GM20431 (cell line): ENCODE results near the gene TSPAN8.
"Not testable (repeated sequence)": the region's sequence is repeated elsewhere in the genome, so short reads cannot be mapped to it uniquely, and the experiment has no call there.

Experiments
- in situ Hi-C: fragments of 300-500 bp; cut with MseI, MboI; formaldehyde crosslinking; loops from one replicate; pipeline ENCODE4 v1.15.0; 2020; ENCODE audit warnings: low sequenced_read_pairs; ENCODE audit not compliant: unreplicated experiment

TSPAN8 gene

DNA sequence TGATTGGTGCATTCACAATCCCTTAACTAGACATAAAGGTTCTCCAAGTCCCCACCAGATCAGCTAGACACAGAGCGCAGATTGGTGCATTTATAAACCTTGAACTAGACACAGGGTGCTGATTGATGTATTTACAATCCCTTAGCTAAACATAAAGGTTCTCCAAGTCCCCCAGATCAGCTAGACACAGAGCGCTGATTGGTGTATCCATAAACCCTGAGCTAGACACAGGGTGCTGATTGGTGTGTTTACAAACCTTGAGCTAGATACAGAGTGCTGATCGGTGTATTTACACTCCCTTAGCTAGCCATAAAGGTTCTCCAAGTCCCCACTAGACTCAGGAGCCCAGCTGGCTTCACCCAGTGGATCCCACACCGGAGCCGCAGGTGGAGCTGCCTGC lies 8.0 kb upstream of the TSPAN8 start:
- in situ Hi-C loops = not testable (repeated sequence)

DNA sequence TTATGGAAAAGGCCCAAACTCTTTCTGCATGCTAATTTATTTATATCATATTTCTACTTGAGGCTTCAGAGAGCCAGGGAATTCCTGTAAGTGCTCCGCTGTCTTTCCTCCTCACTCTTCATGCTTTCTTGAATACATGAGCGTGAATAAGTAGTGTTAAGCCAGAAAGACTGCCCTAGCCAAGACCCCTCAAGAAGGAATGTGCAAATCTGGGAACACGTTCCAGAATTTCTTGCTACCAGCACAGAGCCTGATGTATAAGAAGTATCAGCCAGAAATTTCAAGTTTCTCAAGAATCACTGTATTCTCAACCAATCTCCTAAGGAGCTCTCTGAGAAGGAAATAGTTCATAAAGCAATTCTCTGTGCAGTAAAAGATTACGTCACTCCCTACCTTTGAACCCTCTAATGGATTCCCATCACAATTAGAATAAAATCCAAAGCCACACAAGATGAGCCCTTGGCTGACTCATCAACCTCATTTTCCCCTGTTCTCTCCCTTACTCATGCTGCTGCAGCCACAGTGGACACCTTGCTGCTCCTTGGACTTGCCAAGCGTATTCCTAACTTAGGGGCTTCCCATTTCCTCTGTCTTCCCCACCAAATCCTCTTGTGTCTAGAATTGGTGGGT lies 6.9 kb upstream of the TSPAN8 start:
- in situ Hi-C loops = no loop called here

DNA sequence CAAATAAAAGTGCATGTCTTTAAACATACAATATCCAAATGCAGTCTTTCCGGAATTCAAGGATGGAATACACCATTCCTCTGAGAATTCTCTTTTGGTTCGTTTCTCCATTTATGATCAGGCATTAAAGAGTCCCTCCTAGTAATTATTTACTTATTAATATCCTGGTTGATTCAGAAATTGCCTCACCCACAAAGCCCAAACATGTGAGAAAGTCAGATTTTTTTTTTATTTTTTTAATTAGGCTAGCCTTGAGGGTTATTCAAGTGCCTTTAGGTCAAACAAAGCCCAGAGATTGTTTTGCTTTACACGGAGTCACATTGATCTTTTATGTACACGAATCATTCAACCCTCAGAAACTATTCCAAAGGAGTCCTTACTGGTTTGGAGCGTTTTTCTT lies 6.4 kb upstream of the TSPAN8 start:
- in situ Hi-C loops = no loop called here

DNA sequence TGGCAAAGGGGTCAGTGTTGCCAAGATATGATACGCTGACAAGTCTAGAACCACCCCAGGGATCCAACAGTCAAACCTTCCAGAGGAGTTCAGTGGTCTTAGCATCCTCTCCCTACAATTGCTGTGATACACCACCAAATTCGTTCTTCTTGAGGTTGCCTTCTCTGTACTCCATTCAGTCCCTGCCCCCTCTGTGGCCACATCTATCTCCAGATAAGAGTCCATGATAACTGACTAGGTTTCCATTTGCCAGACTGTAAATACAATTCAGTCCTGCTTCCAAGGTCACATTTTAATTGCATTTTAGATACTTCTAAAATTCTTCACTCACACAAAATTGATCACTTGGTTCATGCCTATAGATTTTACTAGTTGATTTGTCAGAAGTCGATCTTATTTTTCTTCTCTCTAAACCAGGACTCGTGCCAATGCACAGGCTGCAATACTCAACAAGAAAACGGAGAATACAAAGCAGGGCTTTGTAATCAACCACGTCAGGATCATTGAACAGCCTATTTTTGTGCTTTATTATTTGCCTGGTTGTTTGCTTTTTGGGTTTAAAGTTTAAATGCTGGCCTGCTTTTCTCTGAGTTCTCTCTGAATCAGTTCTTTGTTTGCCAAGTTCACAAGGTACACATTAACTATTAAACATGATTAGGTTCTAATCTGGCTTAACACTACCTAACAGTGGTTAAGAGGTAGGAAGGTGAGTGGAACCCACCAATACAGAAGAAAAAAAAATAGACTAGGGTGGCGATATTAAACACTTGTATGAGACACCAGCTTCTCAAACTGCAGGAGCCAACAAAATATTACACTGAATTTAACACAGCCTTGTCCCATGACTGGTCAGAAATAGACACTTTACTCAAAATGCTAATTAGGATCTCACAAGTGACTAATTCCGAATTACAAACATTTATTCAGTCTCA lies 5.3 kb upstream of the TSPAN8 start:
- in situ Hi-C loops = no loop called here

DNA sequence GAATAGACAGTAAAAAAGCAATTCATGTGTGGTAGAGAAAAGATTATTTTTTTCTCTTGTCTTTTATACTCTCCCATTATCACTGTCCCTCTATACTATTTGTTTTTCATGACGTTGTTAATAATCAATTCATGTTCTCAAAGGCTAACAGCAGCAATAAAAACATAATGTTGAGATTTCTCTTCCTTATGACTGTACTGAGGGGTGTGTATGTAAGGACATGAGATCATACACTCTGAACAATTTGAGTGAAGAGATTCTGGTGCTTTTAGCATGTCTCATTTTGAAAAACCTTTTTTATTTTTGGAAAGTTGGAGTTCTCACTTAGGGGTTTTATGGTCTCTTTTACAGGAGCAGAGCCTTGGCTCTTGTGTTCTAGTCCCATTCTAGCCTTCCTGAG lies 3.8 kb upstream of the TSPAN8 start:
- in situ Hi-C loops = no loop called here

DNA sequence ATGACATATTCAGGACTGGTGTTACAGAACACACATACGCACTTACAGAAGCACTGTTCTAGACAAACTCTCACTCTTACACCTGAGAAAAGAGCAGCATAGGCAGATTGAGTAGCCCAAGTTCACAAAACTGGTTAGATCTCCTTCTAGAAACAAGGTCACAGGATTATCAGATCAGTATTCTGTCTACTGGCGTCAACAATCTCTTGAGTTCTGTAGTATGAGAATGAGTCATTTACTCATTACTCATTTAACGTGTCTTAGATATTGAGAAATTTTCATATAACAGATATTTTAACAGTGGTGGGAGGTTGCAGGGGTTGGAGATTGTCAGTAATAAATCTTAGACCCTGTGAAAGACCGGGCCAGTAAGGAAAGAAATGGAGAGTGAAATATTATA lies 2.8 kb upstream of the TSPAN8 start:
- in situ Hi-C loops = no loop called here

DNA sequence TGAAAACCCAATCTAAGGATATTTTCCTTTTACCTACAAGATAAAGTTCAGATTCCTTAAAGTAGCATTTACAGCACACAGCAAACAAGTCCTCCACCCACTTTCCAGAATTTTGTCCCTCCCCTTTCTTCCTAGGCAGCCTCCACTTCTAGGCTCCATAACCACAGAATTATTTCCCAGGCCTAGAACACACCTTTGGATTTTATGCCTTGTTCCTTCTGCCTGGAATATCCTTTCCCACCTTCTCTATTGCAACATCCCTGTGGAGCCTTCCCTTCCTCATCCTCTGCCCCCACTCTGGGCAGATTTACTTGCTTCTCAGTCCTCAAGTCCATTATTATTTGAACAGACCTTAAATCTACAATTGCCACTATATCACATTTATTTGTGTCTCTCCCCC lies 2.1 kb upstream of the TSPAN8 start:
- in situ Hi-C loops = no loop called here

DNA sequence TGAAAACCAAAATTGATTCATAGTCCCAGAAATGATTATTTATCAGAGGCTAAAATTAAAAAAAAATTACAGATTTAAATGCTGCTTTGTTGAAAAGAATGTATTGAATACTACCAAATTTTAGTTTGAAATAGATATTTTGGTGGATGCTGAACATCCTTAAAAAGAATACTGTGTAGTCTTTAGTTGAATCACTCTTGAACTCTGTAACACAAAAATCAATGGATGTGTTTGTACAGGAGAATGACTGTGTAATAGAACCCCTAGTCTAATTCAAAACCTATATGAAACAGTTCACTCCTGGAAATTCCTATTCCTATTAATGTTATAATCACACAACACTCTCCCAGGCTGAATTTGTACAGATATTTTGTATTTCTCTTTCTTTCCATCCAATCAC lies 1.5 kb upstream of the TSPAN8 start:
- in situ Hi-C loops = no loop called here

DNA sequence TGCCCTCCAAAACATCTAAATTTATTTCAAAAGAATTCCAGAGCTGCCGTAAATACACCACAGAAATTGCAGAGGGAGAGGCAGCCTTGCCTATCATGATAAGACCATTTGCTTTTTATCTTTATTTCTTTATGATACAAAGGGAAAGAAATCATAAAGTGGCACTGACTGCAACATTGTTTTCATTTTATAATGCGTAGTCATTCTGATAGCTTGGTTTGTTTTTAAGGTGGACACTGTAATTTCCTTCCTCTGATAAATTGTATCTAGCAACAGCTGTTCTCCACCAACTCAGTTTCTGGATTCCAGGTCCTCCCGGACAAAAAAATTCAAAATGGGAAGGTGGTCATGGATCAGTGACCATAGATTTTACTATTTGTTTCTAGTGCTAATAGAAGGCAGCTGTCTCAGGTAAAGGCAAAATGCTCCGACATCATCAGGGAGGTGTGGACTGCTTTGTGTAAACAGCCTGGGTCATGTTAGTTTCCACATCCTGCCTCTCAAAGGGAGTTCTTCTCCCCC lies 623 bp upstream of the TSPAN8 start:
- in situ Hi-C loops = no loop called here

DNA sequence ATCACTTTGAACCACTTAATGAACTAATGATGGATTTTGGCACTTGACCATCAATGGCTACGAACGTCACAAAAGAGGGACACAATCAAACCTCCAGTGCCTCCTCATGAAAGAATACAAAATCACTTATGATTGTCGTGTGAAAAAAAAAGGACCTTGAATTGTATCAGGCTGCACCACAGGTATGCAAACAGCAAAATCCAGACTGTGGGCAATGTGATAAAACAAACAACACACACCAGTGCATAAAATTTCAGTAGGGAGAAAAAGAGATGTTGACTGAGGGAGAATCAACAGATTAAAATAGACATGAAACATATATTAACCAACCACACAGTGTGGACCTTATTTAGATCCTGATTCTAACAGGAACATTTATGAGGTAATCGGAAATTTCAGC lies 2.6 kb downstream of the TSPAN8 start:
- in situ Hi-C loops = no loop called here

DNA sequence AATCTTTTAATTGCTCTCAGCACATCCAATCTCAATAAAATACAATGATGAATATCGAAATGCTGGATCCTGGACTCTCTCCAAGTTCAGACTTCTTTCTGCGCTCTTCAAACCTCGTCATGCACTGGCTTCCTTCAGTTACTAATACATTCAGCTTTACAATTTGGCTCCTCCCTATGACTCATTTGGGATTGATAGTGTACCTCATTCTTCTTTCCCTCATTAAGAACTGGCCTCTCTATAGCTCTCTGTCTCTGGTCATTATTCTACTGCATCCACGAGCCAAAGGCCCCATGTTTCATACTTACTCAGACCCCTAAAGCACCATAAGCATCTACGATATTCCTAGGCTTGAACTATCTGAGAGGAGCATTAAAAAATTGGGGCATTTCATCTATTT lies 4.9 kb downstream of the TSPAN8 start:
- in situ Hi-C loops = no loop called here

DNA sequence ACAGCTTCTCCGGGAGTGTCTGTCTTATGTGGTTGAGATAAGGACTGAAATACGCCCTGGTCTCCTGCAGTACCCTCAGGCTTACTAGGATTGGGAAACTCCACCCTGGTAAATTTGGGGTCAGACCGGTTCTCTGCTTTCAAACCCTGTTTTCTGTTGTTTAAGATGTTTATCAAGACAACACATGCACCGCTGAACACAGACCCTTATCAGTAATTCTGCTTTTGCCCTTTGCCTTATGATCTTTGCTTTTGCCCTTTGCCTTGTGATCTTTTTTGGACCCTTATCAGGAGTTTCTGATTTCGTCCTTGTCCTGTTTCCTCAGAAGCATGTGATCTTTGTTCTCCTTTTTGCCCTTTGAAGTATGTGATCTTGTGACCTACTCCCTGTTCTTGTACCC lies 7.8 kb downstream of the TSPAN8 start:
- in situ Hi-C loops = not testable (repeated sequence)

DNA sequence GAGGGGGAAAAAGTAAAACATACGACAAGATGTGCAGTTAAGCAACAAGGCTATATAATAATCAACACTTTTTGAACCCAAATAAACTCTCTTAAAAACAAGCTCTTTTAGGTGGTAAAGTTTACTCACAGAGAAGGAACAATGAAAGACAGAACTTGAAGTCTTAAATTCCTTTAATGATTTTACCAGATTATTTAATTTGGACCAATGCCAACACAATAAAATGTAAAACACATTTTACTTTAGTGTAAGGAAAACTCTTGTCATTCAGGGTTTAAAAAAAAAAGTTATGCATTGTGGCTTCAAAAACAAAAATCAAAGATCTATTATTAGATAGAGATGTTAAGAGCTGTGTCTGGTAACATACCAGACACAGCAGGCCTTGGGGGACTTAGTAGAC lies 13.1 kb downstream of the TSPAN8 start:
- in situ Hi-C loops = no loop called here

DNA sequence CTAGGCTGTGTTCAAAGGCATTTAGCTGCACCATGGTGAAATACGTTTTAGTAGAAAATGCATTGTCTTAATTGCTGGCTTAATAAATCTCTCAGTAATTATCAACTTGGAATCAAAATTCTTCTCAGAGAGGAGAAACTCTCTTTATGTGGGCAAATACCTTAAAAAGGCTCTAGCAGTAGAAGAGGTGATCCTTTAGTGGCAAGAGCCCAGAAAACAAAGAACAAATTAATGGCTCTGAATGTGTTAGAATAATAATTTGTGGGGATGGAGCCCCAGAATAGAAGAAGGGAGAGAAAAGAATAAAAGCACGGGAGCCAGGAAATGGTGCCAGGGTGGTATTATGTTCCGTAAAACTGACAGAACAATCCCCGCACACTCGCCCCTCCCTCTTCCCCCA lies 14.8 kb downstream of the TSPAN8 start:
- in situ Hi-C loops = no loop called here

DNA sequence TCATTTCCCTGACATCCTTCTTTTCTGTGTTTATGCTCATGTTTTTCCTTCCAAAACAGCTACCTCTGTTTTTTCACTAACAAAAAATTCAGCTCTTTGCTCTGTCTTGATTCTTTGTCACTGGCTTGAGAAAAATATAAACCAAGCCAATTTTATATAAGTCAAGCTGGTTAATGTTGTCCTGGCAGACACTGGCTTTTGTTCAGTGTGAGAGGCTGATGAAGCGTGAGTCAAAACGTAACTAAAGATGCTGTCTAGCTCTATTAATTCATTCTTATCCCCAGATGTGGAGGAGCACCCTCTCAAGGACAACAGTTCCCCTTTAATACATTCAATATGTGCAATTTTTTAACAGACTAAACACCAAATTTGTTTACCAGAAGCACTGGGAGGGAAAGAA lies 15.8 kb downstream of the TSPAN8 start:
- in situ Hi-C loops = no loop called here

DNA sequence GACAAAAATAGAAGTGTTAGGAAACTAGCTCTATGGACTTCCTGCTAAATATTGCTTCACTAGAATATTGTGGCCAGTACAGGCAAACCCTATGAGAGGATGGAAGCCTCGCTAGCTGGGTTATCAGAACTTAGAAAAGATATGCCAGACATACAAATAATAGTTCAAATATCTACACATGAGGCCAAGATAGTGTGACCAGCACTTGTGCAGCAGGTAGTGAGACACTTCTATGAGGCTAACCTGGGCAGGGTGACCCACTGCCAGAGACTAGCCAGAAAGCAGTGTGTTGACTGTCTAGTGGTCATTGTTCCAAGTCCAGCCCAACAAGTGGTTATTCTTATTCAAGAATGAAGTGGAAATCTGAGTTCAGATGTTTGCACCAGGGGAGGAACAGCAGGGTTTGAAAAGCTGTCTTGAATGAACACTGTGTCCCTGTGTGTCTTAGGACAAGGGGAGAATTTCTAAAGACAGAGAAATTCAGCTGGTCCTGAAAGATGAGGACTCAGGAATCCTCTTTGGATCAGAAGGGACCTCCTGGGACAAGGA lies 16.3 kb downstream of the TSPAN8 start:
- in situ Hi-C loops = no loop called here

DNA sequence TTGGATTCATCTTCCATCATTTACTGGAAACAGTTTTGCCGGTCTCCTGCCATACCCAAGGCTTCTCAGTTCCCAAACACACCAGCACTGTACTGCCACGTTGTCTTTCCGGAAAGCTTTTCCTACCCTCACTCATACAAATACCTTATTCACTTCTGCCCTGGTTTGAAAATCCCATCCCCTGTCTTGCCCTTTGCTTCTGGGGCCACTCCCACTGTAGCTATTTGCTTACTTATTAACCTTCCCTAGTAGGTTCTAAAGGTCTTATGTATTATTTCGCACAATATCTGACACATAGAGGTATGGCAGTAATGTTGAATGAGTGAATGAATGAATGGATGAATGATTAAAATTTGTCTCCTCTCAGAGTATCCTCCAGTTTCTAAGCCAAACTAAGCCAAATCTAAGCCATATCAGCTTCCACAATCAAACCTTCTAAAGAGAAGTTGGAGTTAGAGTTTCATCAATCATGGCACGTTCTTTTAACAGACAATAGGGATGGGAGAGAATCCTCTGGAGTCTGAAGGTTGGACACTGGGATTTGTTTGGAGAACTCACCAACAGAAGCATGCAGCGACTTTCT lies 18.6 kb downstream of the TSPAN8 start:
- in situ Hi-C loops = no loop called here

DNA sequence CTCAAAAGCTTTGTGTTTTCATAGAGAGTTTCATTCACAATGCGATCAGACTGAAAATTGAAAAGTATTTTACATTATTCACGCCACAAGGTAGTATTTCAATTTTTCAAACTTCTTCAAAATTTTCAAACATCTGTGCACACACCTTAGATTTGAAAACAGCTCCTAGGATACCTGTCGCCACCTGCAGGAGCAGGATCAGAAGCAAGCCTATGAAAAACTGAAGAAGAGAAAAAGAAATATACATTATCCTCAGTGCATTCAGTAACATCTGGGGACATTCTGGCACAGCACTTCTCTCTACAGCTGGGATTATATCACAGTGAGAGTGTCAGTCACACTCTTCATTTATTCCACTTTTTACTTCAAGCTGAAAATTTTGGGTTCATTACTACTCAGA lies 19.8 kb downstream of the TSPAN8 start:
- in situ Hi-C loops = no loop called here

DNA sequence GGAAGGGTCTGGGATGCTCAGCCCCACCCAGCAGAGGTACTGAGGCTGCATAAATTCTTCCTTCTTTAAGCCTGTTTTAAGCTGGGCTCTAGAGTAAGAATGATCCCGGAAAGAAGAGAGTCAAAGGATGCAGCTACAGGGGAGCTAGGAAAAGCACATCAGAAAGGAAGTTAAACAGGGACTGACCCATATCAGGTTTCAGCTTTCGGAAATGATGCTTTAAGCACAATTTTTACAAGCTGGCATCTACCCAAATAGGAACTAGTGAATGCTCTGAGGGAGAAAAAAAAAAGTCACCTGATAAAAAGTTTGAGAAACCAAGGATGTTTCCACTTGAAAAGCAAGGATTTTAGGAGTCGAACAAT lies 22.0 kb downstream of the TSPAN8 start:
- in situ Hi-C loops = no loop called here

DNA sequence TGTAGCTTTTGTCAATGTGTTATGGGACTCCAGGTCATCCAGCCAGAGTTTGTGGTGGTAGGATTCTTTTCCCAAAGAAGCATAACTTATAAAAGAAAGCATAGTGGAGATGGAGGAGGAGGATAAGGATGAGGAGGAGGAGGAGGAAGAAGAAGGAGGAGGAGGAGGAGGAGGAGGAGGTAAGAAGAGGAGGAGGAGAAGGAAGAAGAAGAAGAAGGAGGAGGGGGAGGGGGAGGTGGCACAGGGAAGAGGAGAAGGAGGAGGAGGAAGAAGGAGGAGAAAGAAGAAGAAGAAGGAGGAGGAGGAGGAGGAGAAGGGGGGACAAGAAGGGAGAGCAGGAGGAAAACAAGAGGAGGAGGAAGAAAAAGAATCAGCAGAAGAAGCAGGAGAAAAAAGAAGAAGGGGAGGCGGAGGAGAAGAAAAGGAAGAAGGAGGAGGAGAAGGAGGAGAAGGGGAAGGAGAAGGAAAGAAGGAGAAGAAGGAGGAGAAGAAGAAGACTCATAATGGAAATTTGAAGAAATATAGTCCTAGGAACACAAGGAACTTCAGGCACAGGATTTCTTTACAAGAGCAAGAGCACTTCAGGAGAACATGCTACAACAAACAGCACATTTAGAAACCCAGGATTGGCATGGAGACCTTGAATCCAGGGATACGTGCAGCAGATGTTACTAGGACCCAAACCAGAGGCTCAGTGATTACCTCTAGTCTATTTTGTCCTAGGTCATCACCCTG lies 22.6 kb downstream of the TSPAN8 start:
- in situ Hi-C loops = no loop called here
